ENCODE data around the gene ITGA3.

DNA sequence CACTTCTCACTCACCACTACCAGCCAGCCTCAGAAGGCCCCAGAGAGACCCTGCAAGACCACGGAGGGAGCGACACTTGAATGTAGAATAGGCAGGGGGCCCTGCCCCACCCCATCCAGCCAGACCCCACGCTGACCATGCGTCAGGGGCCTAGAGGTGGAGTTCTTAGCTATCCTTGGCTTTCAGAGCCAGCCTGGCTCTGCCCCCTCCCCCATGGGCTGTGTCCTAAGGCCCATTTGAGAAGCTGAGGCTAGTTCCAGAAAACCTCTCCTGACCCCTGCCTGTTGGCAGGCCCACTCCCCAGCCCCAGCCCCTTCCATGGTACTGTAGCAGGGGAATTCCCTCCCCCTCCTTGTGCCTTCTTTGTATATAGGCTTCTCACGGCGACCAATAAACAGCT lies 34.2 kb downstream of the ITGA3 start:
- TF ChIP-seq, protein P1, sequence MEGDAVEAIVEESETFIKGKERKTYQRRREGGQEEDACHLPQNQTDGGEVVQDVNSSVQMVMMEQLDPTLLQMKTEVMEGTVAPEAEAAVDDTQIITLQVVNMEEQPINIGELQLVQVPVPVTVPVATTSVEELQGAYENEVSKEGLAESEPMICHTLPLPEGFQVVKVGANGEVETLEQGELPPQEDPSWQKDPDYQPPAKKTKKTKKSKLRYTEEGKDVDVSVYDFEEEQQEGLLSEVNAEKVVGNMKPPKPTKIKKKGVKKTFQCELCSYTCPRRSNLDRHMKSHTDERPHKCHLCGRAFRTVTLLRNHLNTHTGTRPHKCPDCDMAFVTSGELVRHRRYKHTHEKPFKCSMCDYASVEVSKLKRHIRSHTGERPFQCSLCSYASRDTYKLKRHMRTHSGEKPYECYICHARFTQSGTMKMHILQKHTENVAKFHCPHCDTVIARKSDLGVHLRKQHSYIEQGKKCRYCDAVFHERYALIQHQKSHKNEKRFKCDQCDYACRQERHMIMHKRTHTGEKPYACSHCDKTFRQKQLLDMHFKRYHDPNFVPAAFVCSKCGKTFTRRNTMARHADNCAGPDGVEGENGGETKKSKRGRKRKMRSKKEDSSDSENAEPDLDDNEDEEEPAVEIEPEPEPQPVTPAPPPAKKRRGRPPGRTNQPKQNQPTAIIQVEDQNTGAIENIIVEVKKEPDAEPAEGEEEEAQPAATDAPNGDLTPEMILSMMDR (IDR thresholded peaks at IDR 0.05): no peak
- no peak for TF ChIP-seq POLR2A (IDR thresholded peaks at IDR 0.05)
